Measurements from ENCODE around the gene TYMP.
"Not testable (repeated sequence)": the region's sequence is repeated elsewhere in the genome, so short reads cannot be mapped to it uniquely, and the experiment has no call there.

Gene TYMP

GRCh38 chr22:50523806-50524675, 5.8 kb downstream of the TYMP start:
- DNase-seq = no peak

GRCh38 chr22:50523458-50523805, 6.4 kb downstream of the TYMP start:
- DNase-seq = no peak

GRCh38 chr22:50522806-50523438, 6.9 kb downstream of the TYMP start:
- no peak for DNase-seq

DNA sequence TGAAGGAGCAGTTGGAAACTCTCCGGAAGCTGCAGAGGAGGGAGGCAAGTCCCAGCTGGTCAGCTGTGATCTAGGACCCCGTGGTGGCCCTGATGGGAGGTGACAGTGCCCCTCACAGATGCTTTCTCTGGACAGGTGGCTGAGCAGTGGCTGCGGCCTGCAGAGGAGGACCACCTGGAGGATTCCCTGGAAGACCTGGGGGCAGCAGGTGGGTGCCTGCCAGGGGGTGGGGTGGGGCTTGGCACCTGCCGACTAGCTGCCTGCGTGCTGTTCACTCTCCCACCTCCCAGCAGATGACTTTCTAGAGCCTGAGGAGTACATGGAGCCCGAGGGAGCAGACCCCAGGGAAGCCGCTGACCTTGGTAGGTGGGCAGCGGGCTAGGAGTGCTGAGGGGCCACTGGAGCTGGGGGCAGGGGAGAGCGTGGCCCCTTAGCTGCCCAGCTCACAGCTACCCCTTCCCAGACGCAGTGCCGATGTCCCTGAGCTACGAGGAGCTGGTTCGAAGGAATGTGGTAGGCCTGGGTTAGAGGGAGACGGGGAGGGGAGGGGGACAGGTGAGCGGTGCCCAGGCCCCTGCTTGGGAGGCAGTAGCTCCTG, 7.5 kb downstream of the TYMP start:
- DNase-seq = no peak

- DNase-seq = no peak
These were observed 8.1 kb downstream of the TYMP start for GRCh38 chr22:50521710-50522109.

GRCh38 chr22:50520826-50521453, 8.9 kb downstream of the TYMP start:
- DNase-seq = no peak

DNA sequence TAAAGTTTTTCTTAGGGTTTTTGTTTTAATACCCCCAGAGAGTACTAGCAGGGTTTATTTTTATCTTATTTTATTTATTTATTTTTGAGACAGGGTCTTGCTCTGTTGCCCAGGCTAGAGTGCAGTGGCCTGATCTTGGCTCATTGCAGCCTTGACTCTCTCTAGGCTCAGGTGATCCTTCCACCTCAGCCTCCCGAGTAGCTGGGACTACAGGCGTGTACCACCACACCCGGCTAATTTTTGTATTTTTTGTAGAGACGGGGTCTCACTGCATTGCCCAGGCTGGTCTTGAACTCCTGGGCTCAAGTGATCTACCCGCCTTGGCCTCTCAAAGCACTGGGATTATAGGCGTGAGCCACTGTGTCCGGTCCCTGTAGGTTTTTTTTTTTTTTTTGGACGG, 9.6 kb downstream of the TYMP start:
- not testable (repeated sequence) for DNase-seq

GRCh38 chr22:50519151-50519550, 10.7 kb downstream of the TYMP start:
- DNase-seq = no peak

DNA sequence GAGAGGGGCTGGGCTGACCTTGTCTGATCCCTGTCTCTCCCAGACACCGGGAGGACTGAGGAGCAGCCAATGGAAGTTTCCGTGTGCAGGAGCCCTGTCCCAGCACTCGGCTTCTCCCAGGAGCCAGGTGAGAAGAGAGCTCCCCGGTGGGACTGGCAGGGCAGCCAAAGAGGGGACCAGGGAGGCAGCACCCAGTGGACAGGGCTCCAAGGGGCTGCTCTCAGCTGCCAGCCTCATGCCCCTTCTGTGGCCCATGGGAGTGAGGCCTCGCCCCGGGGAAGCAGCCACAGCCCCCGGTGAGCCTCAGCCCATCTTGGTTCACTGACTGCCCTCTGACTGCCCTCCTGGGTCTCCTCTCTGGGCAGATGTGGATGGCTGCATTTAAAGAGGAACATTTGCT, 11.2 kb downstream of the TYMP start:
- DNase-seq = no peak

- DNase-seq = no peak
These were observed 12.1 kb downstream of the TYMP start for GRCh38 chr22:50517495-50518260.

DNA sequence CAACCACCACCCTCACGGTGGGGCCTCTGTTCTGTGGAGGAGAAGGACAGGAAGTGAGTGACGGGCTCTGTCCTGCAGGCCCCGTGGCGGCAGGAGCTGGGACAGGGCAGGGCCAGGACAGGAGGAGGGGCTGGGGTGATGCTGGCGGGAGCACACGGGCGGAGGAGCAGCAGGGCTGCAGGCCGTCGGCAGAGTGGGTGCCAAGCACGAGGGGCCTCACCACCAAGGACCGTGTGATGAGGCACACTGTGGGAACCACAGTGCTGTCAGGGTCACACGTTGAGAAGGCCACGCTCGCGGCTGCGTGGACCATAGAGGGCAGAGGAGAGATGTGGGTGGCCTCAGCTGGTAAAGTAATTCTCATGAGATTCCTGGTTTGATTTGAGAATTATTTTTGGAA, 12.9 kb downstream of the TYMP start:
- no peak for DNase-seq

- DNase-seq = no peak
These were observed 13.7 kb downstream of the TYMP start for GRCh38 chr22:50516068-50516467.

- DNase-seq = no peak
These were observed 16.6 kb downstream of the TYMP start for GRCh38 chr22:50513175-50513574.

DNA sequence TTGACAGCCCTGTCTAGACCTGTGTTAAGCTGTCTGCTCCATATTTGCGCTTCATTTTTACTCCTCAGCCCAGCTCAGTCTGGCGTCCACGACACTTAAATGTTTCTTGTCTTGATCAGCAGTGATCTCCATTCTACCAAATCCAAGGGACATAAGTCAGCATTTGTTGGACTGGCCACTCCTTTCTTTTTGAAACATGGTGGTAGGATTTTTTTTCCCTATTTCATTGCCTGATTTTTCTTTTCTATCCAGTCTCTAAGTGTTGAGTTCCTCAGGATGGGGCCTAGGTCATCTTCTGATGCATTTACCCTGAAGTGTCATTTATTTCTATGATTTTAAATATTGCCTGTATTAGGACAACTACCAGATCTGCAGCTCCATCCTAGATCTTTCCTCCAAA, 20.9 kb downstream of the TYMP start:
- no peak for DNase-seq

- DNase-seq = no peak
These were observed 21.6 kb downstream of the TYMP start, which contains the start of gene NCAPH2 for GRCh38 chr22:50507991-50508884. NCAPH2 (plus strand) TSS chr22:50508224; CDS start chr22:50508338, 114 bp downstream.

DNA sequence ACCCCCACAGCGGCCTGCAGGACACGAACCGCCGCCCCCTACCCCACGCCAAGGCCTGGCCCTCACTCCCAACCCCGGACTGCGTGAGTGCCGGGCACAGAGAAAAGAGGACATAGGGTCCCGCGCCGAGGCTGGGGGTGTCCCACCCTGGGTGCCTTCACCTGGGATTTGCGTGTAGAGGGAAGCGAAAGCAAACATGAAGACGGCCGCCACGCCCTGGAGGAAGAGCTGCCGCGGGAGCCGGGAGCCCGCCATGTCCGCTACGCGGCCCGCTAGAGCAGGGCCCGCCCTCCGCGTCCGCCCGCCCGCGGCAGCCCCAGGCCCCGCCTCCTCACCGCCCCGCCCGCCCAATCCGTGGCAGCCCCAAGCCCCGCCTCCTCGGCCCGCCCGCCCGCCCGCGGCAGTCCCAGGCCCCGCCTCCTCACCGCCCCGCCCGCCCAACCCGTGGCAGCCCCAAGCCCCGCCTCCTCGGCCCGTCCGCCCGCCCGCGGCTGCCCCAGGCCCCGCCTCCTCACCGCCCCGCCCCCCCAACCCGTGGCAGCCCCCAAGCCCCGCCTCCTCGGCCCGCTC, 22.3 kb downstream of the TYMP start, which contains the start of gene LMF2:
LMF2 (minus strand) TSS at position 282 of the 570 bp plus-strand sequence; CDS start at position 255, 27 bp downstream.
- DNase-seq = no peak

DNA sequence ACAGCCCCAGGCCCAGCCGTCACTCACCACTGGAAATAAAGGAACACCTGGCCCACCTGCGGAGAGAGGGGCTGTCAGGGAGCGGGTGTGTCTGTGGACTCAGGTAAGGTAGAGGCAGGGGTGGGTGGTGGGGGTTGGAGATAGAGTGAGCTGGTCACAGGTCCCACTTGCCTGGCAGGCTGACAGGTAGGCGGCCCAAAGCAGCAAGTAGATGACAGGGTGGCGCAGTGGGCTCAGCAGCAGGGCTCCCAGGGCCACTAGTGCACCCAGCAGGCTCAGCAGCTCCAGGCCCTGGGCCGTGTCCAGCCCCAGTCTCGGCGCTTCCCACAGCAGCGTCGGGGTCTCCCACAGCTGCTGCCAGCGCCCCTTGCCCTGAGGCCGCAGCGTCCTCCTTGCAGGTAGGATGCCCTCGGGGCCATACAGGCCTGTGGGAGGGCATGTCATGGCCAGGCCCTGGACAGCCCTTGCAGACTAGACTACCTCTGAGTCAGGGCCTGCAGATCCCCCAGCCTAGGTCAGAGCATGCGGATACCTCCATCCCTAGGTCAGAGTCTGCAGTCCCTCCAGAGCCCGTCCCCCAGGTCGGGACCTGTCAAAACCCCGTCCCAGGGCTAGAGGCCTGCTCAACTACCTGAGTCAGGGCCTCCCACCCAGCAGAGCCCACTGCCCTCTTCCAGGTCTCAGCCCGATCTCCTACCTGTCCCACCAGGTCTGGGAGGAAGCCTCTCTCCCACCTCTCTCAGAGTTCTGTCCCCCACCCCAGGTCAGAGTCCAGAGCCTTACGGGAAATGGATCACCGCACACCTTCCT, 23.0 kb downstream of the TYMP start:
- DNase-seq = no peak

- no peak for DNase-seq
These were observed 23.8 kb downstream of the TYMP start for GRCh38 chr22:50505776-50506610.

DNA sequence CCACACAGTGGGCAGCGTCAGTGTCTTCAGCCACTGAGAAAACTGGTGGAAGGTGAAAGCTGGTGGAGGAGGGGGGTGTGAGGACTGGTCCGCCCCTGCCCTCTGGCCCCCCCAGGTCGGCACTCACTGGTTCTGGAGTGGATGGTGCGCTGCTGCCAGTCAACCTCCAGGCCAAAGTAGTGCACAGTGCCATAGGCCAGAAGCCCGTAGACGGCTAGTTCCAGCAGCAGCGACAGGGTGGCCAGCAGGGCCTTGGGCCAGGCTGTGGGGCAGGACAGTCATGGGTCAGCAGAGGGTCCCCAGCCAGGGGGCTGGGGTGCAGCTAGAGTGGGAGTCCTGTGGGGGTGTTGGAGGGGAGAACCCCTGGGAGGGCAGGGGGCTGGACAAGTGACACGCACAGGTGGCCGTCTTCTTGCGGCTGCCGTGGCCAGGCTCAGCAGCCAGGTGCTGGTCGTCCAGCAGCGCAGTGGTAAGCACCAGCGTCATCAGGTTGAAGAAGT, 24.5 kb downstream of the TYMP start:
- no peak for DNase-seq
